Measurements from ENCODE around the gene TTLL5.
A peak's percentile ranks its signal among the peaks of the same experiment; 100 is the strongest.

Gene TTLL5

GRCh38 chr14:75655235-75655634 is 5.8 kb upstream of the TTLL5 start:
- Histone ChIP-seq H4K20me1 (ENCODE audit: insufficient read depth) (no peaks in the 10 kb centered on the region), H3K36me3 (ENCODE audit: insufficient read depth) (no peaks in the 10 kb centered on the region), H3K27me3 (ENCODE audit: insufficient read depth, low read depth) (no peaks in the 10 kb centered on the region), H3K79me2 (ENCODE audit: insufficient read depth, low read depth) (no peaks in the 10 kb centered on the region), H3K4me2 (no peak overlapping the region), H3K27ac (no peak overlapping the region), H3K4me3 (IDR thresholded peaks at IDR 0.05; ENCODE audit: insufficient read depth, low read depth, low read length) (no peak overlapping the region), H3K4me1 (ENCODE audit: low read depth, poor library complexity, severe bottlenecking) (peaks cover 5% of the 10 kb centered on the region), H3K9ac (no peak overlapping the region), H2AFZ (ENCODE audit: low read depth) (no peak overlapping the region)
- TF ChIP-seq CTCF (conservative IDR thresholded peaks at IDR 0.05; ENCODE audit: low read depth, low read length), result no peak

- H3K36me3 ChIP-seq (ENCODE audit: insufficient read depth), result no peaks in the 10 kb centered on the region
These were observed 3.7 kb upstream of the TTLL5 start for GRCh38 chr14:75657331-75657730.

GRCh38 chr14:75658957-75659356 is 2.1 kb upstream of the TTLL5 start:
- TF ChIP-seq CTCF (conservative IDR thresholded peaks at IDR 0.05; ENCODE audit: low read depth, low read length), result no peak

More at GRCh38 chr14:75657331-75657730, 3.7 kb upstream of the TTLL5 start:
- H2AFZ ChIP-seq (ENCODE audit: low read depth), result no peak overlapping the region
- no peaks in the 10 kb centered on the region for H3K79me2 ChIP-seq (ENCODE audit: insufficient read depth, low read depth)
- no peak overlapping the region for H3K4me3 ChIP-seq (IDR thresholded peaks at IDR 0.05; ENCODE audit: insufficient read depth, low read depth, low read length)
- TF ChIP-seq CTCF (conservative IDR thresholded peaks at IDR 0.05; ENCODE audit: low read depth, low read length), result no peak
- no peak overlapping the region for H3K4me2 ChIP-seq
- no peaks in the 10 kb centered on the region for H4K20me1 ChIP-seq (ENCODE audit: insufficient read depth)
- H3K27me3 ChIP-seq (ENCODE audit: insufficient read depth, low read depth), result no peaks in the 10 kb centered on the region
- H3K27ac ChIP-seq, result no peak overlapping the region
- no peak overlapping the region for H3K9ac ChIP-seq
- peaks cover 6% of the 10 kb centered on the region for H3K4me1 ChIP-seq (ENCODE audit: low read depth, poor library complexity, severe bottlenecking)

GRCh38 chr14:75660238-75660629 is 812 bp upstream of the TTLL5 start:
- Histone ChIP-seq H3K27me3 (ENCODE audit: insufficient read depth, low read depth) (no peaks in the 10 kb centered on the region), H3K4me3 (IDR thresholded peaks at IDR 0.05; ENCODE audit: insufficient read depth, low read depth, low read length) (no peak overlapping the region)

More at GRCh38 chr14:75658957-75659356, 2.1 kb upstream of the TTLL5 start:
- H4K20me1 ChIP-seq (ENCODE audit: insufficient read depth), result no peaks in the 10 kb centered on the region
- H3K4me1 ChIP-seq (ENCODE audit: low read depth, poor library complexity, severe bottlenecking), result peaks cover 6% of the 10 kb centered on the region
- no peaks in the 10 kb centered on the region for H3K27me3 ChIP-seq (ENCODE audit: insufficient read depth, low read depth)
- no peaks in the 10 kb centered on the region for H3K36me3 ChIP-seq (ENCODE audit: insufficient read depth)
- no peak overlapping the region for H3K9ac ChIP-seq
- no peak overlapping the region for H3K4me3 ChIP-seq (IDR thresholded peaks at IDR 0.05; ENCODE audit: insufficient read depth, low read depth, low read length)
- H2AFZ ChIP-seq (ENCODE audit: low read depth), result no peak overlapping the region
- no peak overlapping the region for H3K4me2 ChIP-seq
- H3K27ac ChIP-seq, result no peak overlapping the region
- H3K79me2 ChIP-seq (ENCODE audit: insufficient read depth, low read depth), result no peaks in the 10 kb centered on the region

More at GRCh38 chr14:75660238-75660629, 812 bp upstream of the TTLL5 start:
- peak overlapping the region; percentile 76 for H3K4me2 ChIP-seq
- no peak overlapping the region for H3K27ac ChIP-seq
- peak overlapping the region; percentile 26; the same call in 1 of the 2 replicates for H3K9ac ChIP-seq
- peaks cover 6% of the 10 kb centered on the region for H3K4me1 ChIP-seq (ENCODE audit: low read depth, poor library complexity, severe bottlenecking)
- no peaks in the 10 kb centered on the region for H3K79me2 ChIP-seq (ENCODE audit: insufficient read depth, low read depth)
- peak overlapping the region; percentile 69; the same call in 1 of the 2 replicates for H2AFZ ChIP-seq (ENCODE audit: low read depth)
- no peak for TF ChIP-seq CTCF (conservative IDR thresholded peaks at IDR 0.05; ENCODE audit: low read depth, low read length)
- H4K20me1 ChIP-seq (ENCODE audit: insufficient read depth), result no peaks in the 10 kb centered on the region
- H3K36me3 ChIP-seq (ENCODE audit: insufficient read depth), result no peaks in the 10 kb centered on the region

Data from KMS-11 (cell line).